Frontal cortex (tissue), 4 donors: ENCODE measurements around the gene BTBD16. TPM values are rescaled to one million over a fixed set of nuclear protein-coding genes. Genes with fewer than 3 reads are reported as not detected.

ENCODE experiments used
- DNase-seq, 2 donors: peaks; one replicate each; pipeline ENCODE4 v3.0.0; 2012; ENCODE audit warnings: low spot score in 2 of 2
- FAIRE-seq: peaks from 2 replicates; lab custom pipeline; 2012; peaks lifted over from hg19 to GRCh38; lab: Jason Lieb, UNC
- total RNA-seq: library from RNA; depleted of rRNA; stranded (reverse); fragments of >200 nt; gene quantifications from one replicate; pipeline ENCODE4 v1.2.3, GENCODE V29; 2014
- donor health status: control.
- donor health status: control.
- donor health status: control.

Gene BTBD16
- total RNA-seq, 1 donor from 2014 or later = not detected

DNA sequence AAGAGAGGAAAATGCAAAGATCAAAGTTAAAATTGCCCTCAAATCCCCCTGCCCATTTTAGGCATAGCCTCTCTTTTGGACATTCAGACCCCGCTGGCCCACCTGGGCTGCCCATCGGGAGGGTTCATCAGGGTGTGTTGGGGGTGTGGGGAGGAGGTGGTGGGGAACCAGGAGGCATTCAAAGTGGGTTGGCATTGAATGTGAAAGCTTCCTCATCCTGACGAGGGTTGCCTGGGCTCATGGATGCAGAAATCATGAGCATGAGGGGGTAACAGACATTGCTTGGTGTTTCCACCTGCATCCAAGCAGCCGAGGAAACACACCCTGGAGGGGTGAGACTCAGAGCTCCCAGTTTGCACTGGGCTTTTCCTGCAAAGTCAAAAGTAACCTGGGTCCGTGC is 20.6 kb downstream of the BTBD16 start:
- DNase-seq (no peak), FAIRE-seq (no peak)

DNA sequence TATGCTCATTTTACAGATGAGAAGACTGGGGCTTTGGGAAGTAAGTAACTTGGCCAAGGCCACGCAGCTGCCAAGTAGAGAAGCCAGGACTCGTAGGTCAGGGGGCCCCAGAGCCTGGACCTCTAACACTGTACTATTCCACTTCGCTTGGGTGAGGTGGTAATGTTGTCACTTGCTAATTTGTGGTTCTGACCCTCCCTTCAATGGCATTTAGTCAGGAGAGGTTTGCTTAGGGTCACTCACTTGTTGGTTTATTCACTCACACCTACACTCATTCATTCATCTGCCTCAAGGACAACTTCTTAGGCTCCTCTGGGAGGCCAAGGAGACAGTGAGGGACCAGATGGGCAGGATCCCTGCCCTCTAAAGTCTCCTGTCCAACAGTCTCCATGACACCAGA is 21.3 kb downstream of the BTBD16 start:
- DNase-seq (no peak), FAIRE-seq (no peak)

DNA sequence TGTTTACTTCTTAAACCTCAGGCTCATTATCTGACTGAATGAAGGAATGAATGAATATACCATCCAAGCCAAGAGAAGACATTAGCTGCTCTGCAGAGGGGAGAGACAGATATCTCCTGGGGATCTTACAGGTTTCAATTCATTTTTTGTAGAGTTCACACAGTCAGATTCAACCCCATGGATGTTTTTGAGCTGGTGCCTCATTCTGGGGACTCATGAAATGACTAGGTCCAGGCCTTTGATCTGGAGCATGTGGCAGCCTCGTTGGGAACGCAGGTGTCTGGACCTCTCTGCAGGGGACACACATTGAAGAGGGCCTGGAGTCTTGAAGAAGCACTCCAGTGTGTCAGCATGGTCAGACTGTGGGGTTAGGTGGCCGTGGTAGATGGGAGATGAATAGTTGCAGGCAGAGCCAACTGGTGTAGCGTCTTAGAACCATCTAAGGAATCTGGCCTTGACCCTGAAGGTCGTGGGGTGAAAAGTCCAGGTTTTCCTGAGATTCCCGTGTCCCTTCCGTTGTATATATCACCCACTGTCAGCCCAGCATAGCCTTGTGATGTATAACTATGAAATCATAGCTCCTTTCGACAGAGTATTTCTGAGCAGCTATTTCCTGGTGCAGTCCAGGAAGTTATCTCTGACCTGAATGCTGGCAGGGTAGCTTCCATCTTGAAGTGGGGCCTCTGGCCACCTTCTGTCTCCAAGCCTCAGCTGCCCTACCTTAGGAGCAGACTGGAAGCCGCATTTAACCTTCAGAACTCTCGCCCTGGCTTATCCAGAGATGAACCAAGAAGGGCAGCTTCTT is 22.3 kb downstream of the BTBD16 start:
- FAIRE-seq = no peak

DNA sequence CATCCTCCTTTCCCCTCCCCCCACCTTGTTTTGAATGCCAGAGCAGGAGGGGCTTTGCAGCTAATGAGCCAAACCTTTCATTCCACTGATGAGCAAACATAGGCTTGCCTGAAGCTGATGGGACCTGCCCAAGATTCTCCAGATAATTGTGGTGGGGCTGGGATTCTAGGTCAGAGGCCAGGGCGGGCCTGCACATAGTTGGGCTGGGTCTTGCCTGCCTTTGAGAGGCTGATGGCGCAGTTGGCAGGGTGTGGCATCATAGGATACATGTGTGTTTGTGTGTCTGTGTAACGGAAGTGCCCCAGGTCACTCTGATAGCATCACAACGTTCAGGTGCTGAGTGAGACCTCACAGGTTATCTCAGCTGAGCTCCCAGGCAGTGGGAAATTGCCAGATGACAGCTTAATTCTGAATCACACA is 22.9 kb downstream of the BTBD16 start:
- FAIRE-seq (no peak), DNase-seq (no peak)

More for the DNA sequence above, 22.3 kb downstream of the BTBD16 start:
- DNase-seq = no peak

DNA sequence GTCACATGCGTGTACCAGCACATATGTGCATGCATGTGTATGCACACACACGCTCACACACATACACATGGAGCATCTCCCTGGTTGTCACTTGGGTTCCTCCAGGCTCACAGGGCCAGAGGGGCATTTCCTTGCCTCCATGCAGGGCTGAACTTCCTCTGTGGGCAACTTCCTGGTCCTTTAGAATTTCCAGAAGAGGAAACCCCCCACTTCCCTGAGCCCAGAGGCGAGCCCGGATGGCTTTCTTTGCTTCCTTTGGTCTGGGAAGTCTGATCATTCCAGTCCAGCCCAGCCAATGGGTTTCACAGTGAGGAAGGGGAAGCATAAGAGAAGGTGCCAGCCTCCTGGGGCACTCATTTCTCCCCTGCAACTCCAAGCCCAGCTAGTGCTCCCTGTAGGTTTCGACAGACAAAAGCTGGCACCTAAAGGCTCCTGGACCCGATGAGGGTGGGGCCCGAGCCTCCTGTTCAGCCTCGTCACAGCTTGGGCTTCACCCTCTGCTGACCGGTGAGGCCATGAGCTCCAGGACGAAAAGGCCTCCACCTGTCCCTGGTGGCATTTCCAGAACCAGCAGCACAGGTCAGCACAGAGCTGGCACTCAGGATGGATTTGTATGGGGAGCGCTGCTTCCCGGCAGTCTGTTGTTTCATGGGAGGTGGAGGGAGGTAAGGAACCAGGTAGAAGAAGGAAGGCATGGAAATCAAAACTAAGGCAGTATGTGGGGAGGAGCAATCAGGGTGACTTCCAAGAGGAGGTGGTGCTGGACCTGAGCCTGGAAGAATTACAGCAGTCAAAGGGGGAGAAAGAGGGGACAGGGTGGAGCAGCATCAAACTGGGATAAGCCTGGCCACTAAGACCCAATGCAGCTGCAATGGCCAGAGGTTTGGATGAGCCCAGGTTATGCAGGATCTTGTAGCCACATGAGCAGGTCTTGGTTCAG is 23.7 kb downstream of the BTBD16 start:
- FAIRE-seq (no peak), DNase-seq (no peak)

DNA sequence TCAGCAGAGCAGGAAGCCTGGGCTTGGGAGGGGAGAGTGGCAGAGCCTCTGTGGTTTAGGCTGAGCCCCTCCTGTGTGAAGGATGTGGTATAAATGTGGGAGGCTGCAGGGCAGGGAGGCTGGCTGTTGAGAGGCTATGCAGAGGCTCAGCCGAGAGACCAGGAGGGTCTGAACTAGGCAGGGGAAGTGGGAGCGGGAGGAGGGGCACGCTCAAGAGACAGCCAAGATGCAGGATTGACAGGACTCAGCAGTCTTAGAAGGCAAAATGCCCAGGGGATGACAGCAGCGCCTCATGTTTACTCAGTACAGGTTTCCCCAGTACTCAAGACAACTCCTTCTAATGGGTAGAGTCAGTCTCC is 24.3 kb downstream of the BTBD16 start:
- DNase-seq (no peak), FAIRE-seq (no peak)

DNA sequence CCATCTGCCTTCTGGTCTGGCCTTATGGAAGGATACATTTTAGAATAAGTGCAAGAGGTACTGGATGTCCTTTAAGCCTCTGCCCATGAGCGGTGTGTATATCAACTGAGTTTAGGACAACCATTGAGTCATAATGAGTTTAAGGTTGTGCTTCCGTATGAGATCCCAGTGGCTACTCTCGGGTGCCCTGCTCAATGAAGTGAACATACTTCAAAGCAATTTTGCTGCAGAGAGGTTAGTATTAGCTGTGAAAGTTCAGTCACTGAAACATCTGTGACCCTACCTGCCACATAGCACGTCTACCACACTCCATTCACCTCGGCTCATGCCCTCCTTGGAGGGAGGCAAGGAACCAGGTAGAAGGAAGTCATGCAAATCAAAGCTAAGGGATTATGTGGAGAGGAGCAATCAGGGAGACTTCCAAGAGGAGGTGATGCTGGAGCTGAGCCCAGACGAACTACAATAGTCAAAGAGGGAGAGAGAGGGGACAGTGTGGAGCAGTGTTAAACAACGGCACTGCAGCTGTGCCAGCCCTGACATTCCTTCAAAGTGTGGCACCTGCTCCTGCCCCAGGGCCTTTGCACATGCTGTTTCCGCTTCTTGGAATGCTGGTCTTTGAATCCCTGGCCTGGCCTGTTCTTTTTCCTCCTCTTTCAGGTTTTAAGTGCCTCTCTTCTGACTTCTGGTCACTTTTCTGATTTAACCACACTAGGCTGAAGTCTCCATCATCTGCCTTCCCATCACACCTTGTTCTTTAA is 25.4 kb downstream of the BTBD16 start:
- no peak for FAIRE-seq
- DNase-seq = no peak

DNA sequence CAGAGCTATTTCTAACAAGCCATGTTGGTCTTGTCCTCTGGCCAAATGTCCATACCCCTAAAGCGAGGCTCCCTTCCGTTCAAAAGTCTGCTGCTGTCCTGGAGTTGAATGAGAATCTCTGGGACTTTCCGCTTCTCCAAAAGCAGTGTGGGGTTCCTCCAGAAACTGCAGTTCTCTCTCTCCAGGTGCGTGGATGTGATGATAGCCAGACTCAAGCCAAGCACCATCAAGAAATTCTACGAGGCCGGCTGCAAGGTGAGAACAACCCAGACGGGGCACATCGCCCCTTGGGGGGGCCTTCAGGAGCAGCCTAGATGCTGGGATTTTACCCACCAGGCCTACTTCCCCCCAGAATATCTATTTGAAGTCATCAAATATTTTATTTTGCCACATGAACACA is 26.5 kb downstream of the BTBD16 start:
- no peak for FAIRE-seq

DNA sequence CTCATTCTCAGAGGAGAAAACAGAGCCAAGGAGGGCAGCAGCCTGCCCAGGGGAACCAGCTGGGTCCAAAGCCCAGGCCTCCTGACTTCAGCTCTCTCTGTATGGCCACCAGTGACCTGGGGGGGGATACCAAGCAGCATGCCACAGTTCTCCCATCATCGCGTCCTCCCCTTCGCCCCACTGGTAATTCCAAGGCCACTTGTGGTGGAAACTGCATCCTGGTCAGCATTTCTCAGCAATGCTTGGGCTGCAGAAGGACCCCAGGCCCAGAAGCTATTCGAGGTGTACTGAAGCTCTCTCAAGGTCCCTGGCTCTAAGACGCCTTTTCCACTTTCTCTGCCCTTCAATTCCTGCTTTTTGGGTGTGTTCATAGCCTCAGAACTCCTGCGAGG is 27.1 kb downstream of the BTBD16 start:
- no peak for DNase-seq

More for the DNA sequence above, 26.5 kb downstream of the BTBD16 start:
- DNase-seq = no peak

DNA sequence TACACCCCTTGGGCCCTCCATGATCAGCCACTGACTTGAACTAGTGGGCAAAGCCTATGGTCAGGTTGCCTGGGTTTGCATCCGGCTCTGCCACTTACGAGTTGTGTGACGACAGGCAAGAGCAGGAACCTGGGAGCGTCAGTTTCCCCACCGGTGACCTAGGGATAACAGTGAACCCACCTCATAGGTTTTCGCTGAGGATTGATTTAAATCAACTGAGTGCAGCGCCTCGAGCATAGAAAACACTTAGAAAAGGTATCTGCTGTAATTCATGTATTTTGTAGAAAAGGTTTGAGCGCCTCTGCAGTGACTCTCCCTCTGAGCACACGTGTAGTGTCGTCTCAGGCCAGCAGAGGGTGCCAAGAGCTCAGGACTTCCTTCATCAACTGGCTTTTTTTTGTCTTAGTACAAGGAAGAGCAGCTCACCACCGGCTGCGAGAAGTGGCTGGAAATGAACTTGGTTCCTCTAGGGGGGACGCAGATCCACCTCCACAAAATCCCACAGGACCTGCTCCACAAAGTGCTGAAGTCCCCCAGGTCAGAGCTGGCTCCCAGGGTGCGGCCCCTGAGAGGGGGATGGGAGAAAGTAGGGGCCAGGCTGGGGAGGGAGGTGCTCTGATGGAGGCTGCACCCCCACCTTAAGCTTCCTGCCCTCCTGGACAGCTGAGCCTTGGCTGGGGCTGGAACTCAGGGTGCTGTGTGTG is 27.7 kb downstream of the BTBD16 start:
- DNase-seq = peak; percentile 56 to 80
- FAIRE-seq = no peak

More for the DNA sequence above, 27.1 kb downstream of the BTBD16 start:
- no peak for FAIRE-seq

DNA sequence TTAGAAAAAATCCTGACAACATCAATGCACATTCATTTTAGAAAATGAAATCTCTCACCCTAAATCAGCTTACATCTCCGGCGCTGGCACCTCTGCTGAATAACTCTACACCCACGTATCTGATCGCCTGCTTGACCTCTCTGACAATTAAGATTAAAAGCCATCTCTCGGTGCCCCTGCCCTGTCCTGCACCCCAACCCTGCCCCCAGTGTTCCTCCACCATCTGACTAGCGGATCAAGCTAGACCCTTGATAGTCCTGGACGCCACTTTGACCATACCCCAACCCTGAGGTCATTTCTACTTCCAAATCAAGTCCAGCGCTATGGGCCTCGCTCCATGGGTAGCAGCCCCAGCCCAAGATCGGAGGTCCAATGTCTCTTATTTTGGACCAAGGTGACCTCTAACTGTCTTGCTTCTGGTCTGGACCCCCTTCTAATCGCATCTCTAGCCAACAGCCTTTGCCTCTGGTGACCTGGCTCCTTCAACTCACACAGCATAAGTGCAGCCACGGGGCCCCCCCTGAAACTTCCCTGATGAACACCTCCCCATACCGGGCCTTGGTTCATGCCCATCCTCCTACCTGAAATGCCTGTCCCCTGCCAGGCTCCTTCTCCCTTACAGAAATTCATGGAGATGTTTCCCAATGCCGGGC is 28.5 kb downstream of the BTBD16 start:
- no peak for DNase-seq
- FAIRE-seq = no peak

DNA sequence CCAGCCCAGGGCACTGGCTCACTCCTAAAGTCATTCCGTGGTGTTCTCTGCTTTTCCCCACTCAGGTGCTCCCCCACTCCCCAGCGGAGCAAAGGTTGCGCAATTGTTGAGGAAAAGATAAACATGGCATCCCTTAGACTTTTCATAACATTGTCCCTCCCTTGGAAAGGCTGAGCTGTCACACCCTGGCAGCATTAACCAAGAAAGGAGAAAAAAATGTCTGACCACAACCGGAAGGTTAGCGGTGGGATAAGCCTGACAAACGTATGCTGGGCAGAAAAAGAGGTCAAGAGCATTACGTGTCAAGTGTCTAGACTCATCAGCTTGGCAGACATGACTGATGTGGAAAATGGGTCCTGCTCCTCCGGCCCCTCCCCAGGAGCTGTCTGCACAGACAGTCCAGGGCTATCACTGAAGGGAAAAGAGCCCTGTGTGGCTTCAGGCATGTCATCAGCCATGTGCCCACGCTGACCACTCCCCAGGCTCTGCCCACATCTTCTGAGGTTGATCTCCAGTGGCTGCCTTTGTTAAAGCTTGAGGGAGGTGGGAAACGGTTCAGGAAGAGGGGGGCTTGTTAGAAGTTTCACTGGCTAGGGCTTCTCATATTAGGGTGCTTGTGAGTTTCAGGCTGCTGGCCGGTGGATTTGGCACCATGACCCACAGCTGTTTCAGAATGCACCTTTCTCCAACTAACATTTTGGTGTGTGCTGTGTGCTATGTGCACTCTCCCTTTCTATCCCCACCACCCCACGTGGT is 30.1 kb downstream of the BTBD16 start:
- DNase-seq (no peak), FAIRE-seq (no peak)

DNA sequence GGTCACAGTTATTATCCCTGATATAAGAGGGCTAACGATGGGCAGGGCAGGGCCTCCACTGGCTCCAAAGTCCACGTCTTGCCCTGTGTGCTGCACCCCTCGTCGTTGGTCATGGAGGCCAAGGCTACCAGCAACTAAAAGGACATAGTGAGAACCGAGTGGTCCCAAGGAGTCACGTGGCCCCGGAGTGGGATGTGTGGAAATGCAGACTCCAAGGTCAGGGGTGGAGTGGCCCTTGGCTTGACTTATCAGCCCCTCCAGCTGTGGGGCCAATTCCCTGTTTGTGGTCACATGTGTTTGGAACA is 30.7 kb downstream of the BTBD16 start:
- FAIRE-seq (no peak), DNase-seq (no peak)

DNA sequence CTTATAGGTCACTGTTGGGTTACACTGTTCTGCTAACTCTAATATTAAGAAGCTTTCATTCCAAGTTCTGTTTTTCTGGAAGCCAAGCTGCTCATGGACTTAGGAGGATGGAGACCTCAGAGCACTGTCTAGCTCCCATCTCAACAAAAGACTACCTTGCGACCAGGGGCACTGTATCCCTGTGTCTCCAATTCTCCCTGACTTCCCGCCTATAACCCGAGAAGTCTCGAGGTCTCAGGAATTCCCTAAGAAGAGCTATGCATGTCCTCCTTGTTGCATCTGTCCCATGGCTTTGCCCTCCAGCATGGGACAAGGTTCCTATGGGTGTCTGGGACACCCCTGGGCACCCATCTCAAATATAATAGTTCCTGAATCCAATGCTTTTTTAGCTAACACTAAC is 31.2 kb downstream of the BTBD16 start:
- FAIRE-seq (no peak), DNase-seq (no peak)

DNA sequence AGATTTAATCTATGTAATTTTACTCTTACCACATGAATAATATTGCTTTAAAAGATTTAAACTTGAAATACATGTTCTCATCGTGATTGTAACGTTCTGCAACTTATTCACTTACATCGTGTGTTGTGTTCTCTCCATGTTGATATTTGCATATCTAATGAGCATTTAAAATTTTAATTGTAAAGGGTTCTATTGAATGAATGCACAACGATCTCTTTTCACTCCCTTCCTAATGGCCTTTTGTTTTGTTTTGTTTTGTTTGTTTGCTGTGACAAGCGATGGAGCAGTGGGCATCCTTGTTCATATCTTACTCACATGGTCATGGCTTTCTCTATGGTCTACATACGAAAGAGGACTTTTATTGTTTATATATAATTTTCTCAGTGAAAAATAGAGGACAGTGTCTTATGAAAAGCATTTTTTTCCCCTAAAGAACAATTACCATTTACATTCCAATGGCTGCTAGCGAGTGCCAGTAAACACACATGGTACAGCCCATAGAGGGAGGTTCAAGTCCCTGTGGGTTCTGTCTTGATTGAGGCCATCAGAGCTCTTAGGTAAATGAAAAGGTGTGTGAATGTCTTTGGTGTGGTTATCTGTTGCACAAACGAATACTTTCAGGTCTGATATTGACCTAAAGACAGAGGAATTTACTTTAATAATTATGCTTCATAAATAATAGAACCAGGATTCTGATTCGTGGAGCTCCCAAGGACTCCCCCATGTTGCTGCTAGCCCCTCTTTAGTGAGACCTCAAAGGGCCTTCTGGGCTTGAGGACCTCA is 32.4 kb downstream of the BTBD16 start:
- peak; percentile 61 for FAIRE-seq
- DNase-seq = peak in 1 of 2 donors; percentile 22

DNA sequence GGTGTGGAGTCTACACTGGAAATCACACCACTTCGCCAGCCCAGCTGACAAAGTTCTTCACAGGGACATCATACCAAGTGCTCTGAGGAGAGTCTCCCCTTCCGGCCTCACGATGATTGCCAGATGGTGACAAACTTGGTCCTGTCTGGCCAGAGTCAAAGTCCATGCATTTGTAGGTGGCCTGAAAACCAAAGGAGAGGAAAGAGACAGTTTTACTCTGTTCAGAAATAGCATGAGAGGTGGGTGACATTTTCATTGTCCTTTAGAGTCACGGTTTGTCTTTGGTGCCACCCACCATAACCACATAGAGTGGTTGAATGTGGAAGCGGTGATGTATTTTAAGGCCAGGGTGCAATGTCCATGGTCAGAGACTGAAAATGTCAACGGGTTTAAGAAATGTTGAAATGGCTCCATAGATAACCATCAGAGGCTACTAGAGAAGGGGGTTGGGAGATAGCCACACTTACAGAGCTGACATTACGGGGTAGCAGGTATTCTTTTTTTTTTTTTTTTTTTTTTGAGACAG is 33.0 kb downstream of the BTBD16 start:
- FAIRE-seq (no peak), DNase-seq (no peak)

DNA sequence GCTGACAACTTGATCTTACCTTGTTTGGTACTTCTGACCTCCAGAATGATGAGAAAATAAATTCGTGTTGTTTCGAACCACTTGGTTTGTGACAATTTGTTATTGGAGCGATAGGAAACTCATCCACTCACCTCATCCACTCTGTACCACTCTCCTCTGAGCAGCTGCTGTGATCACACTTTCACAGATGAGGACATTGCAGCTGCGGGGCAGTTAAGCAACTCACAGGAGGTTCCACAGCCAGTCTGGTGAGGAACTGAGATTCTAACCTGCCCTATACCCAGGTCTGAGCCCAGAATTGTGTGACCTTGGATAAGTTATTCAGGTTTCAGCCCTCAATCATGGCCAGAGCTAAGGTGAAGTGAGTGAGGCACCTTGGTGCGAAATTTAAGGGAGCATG is 35.2 kb downstream of the BTBD16 start:
- FAIRE-seq (no peak), DNase-seq (no peak)

DNA sequence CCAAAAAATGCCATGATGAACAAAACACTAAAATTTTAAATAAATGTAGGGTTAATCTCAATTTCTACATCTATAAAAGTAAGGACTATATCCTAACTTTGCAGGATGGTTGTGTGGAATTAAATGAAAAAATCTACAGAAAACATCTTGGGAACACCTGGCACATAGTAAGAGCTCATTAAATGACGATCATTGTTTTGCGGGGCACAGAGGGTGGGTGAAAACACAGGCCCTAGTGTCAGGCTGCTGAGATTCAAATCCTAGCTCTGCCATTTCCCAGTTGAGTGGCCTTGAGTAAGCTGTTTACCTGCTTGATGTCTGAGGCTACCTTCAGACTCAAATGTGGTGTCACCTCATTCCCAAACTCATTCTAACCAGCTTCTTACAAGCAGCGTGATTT is 35.6 kb downstream of the BTBD16 start:
- DNase-seq = no peak
- FAIRE-seq = no peak
